AG04450 (cell line): ENCODE measurements around the gene DPCD. TPM values are rescaled to one million over a fixed set of nuclear protein-coding genes. Genes with fewer than 3 reads are reported as not detected.

Source experiments
- CTCF ChIA-PET: fragments of 300-600, 350-600 bp; formaldehyde crosslinking; extraction: SDS; loops from one replicate; lab custom pipeline; 2022; ENCODE audit warnings: antibody characterized with exemption, inconsistent platforms; lab: Charles Lee
- POLR2A ChIA-PET: fragments of 350-600 bp; formaldehyde crosslinking; extraction: SDS; loops from one replicate; lab custom pipeline; 2021; ENCODE audit warnings: antibody characterized with exemption, inconsistent platforms; lab: Yijun Ruan, JAX
- DNase-seq: peaks from one replicate; pipeline ENCODE4 v3.0.0-alpha.2; 2011; ENCODE audit warnings: low read depth, low spot score
- H3K27ac ChIP-seq: one replicate; pipeline ENCODE4 v1.5.1; 2012; ENCODE audit warnings: low read depth, low read length, control low read depth
- H3K27me3 ChIP-seq: one replicate; pipeline ENCODE4 v1.6.0; 2012; ENCODE audit warnings: low read length; ENCODE audit not compliant: control insufficient read depth, insufficient read depth
- H3K4me3 ChIP-seq: 2 replicates; pipeline ENCODE4 v1.5.1; 2011; ENCODE audit warnings: mild to moderate bottlenecking, low read depth, low read length, control low read depth
- H3K9me3 ChIP-seq: 2 replicates; pipeline ENCODE4 v1.5.1; 2012; ENCODE audit warnings: low read length; ENCODE audit not compliant: control insufficient read depth, insufficient read depth
- CTCF ChIP-seq: IDR thresholded peaks from 2 replicates; pipeline ENCODE4 v1.5.1; 2011; ENCODE audit warnings: low read depth, low read length, control low read depth, inconsistent platforms
- polyA plus RNA-seq: library from polyadenylated mRNA; depleted of rRNA; stranded (reverse); fragments of >200 nt; gene quantifications from 2 replicates; pipeline ENCODE4 v1.2.3, GENCODE V29; 2011

Gene DPCD
- polyA plus RNA-seq, 1 experiment = 49.7 TPM

GRCh38 chr10:101607124-101607523 is 19.0 kb downstream of the DPCD start:
- TF ChIP-seq CTCF = no peak
- Histone ChIP-seq H3K27ac (no peak overlapping the region), H3K27me3 (no peaks in the 10 kb centered on the region), H3K4me3 (no peak overlapping the region), H3K9me3 (no peaks in the 10 kb centered on the region)
- POLR2A ChIA-PET = no interaction called here
- no peak for DNase-seq
- CTCF ChIA-PET = no interaction called here

GRCh38 chr10:101609481-101609880 is 21.4 kb downstream of the DPCD start:
- TF ChIP-seq CTCF = no peak
- H3K27ac ChIP-seq = peak overlapping the region; percentile 11
- no peak overlapping the region for H3K4me3 ChIP-seq
- H3K27me3 ChIP-seq = no peaks in the 10 kb centered on the region
- DNase-seq = no peak
- ChIA-PET POLR2A (no interaction called here), CTCF (interaction anchor here (0.6 to 2.7 kb wide), 3 partner anchors 130 to 172 kb away, joined by 3 to 9 read pairs (median 4); no protein-coding TSS in a partner anchor)
- no peaks in the 10 kb centered on the region for H3K9me3 ChIP-seq

GRCh38 chr10:101611096-101611905 is 23.2 kb downstream of the DPCD start:
- no peak overlapping the region for H3K27ac ChIP-seq

GRCh38 chr10:101612086-101612485 is 24.0 kb downstream of the DPCD start:
- Histone ChIP-seq H3K4me3 (no peak overlapping the region), H3K27me3 (no peaks in the 10 kb centered on the region), H3K27ac (no peak overlapping the region), H3K9me3 (no peaks in the 10 kb centered on the region)
- no peak for TF ChIP-seq CTCF
- POLR2A ChIA-PET = no interaction called here
- CTCF ChIA-PET = no interaction called here
- DNase-seq = no peak

More at GRCh38 chr10:101611096-101611905, 23.2 kb downstream of the DPCD start:
- H3K4me3 ChIP-seq = no peak overlapping the region
- H3K27me3 ChIP-seq = no peaks in the 10 kb centered on the region
- H3K9me3 ChIP-seq = no peaks in the 10 kb centered on the region
- POLR2A ChIA-PET = no interaction called here
- no peak for DNase-seq
- no peak for TF ChIP-seq CTCF
- CTCF ChIA-PET = interaction anchor here (1.0 kb wide), 1 partner anchor 9 kb away, joined by 3 read pairs; no protein-coding TSS in a partner anchor

- Histone ChIP-seq H3K9me3 (no peaks in the 10 kb centered on the region), H3K27ac (no peak overlapping the region), H3K27me3 (no peaks in the 10 kb centered on the region), H3K4me3 (no peak overlapping the region)
- POLR2A ChIA-PET = no interaction called here
- DNase-seq = no peak
- no peak for TF ChIP-seq CTCF
- CTCF ChIA-PET = no interaction called here
Measured at GRCh38 chr10:101612872-101613271, 24.8 kb downstream of the DPCD start.
